ENCODE results near the gene EPM2A. TPM values are rescaled to one million over a fixed set of nuclear protein-coding genes. Genes with fewer than 3 reads are reported as not detected.

EPM2A gene
- total and polyA plus RNA-seq, 10 of the 15 experiments (the other 5 are each of a cell fraction or from before 2014, with no cell fraction given): 3.4 to 13.0 (median 7.9) TPM

- Histone ChIP-seq H3K4me2 (ENCODE audit: control insufficient read depth, insufficient read depth) (no peak overlapping the region), H3K9ac (ENCODE audit: control insufficient read depth, insufficient read depth, low read length) (no peak overlapping the region), H3K36me3 (ENCODE audit: control insufficient read depth in 2 of 2, insufficient read depth in 2 of 2, low read length in 1 of 2) (no peaks in the 10 kb centered on the region), H3K27ac (ENCODE audit: control insufficient read depth, insufficient read depth) (no peak overlapping the region), H3K79me2 (ENCODE audit: control insufficient read depth, insufficient read depth, low read length) (no peaks in the 10 kb centered on the region), H2AFZ (ENCODE audit: control insufficient read depth, low read depth, low read length) (no peak overlapping the region), H4K20me1 (ENCODE audit: control insufficient read depth, insufficient read depth) (no peaks in the 10 kb centered on the region), H3K4me3 (no peak overlapping the region), H3K9me3 (replicated peaks; ENCODE audit: control insufficient read depth, insufficient read depth, low read length) (no peaks in the 10 kb centered on the region), H3K4me1 (ENCODE audit: control insufficient read depth, insufficient read depth, low read length) (no peaks in the 10 kb centered on the region), H3K27me3 (replicated peaks in 1 of 2; ENCODE audit: control insufficient read depth in 2 of 2, insufficient read depth in 2 of 2, low read length in 1 of 2) (no peaks in the 10 kb centered on the region)
- TF ChIP-seq E2F4 (IDR thresholded peaks at IDR 0.05; ENCODE audit: low read depth, low read length): no peak
- no peak for TF ChIP-seq FOXK2 (IDR thresholded peaks at IDR 0.05)
- TF ChIP-seq PML (IDR thresholded peaks at IDR 0.05; ENCODE audit: low read length): no peak
- no peak for TF ChIP-seq CBX5 (IDR thresholded peaks at IDR 0.05; ENCODE audit: low read depth)
- no peak for TF ChIP-seq RB1 (IDR thresholded peaks at IDR 0.05; ENCODE audit: borderline replicate concordance)
- ChIA-PET RAD21 (ENCODE audit: unreplicated experiment) (no interaction called here), POLR2A (no interaction called here), SMC1A (ENCODE audit: uncharacterized antibody, unreplicated experiment) (interaction anchor here (1.2 kb wide), 1 partner anchor 27 kb away, joined by 4 read pairs; no protein-coding TSS in a partner anchor), CTCF (interaction anchor here (1.6 kb wide), 1 partner anchor 25 kb away, joined by 5 read pairs; no protein-coding TSS in a partner anchor)
- ATAC-seq (no peak), DNase-seq (ENCODE audit: low read depth, low spot score) (no peak), FAIRE-seq (no peak)
- intact Hi-C loops (cut with micrococcal nuclease; ENCODE audit: unreplicated experiment) (no loop called here), in situ Hi-C loops (cut with MboI) (no loop called here)
- 91% methylated on average over 6 of the region's 6 CpGs for WGBS (ENCODE audit: insufficient coverage, insufficient replicate concordance, low lambda C conversion rate, missing lambda C conversion rate)
- no TSS peak for BruUV-seq (replicated peaks)
Measured at GRCh38 chr6:145660676-145661075, 74.6 kb downstream of the EPM2A start.

- RAD21 ChIA-PET (ENCODE audit: unreplicated experiment): interaction anchor here (1.3 kb wide), 1 partner anchor 232 kb away, joined by 5 read pairs; no protein-coding TSS in a partner anchor
- no peak overlapping the region for H3K9ac ChIP-seq (ENCODE audit: control insufficient read depth, insufficient read depth, low read length)
- H2AFZ ChIP-seq (ENCODE audit: control insufficient read depth, low read depth, low read length): no peak overlapping the region
- H3K79me2 ChIP-seq (ENCODE audit: control insufficient read depth, insufficient read depth, low read length): no peaks in the 10 kb centered on the region
- H3K27ac ChIP-seq (ENCODE audit: control insufficient read depth, insufficient read depth): no peak overlapping the region
- SMC1A ChIA-PET (ENCODE audit: uncharacterized antibody, unreplicated experiment): no interaction called here
- H3K27me3 ChIP-seq (replicated peaks in 1 of 2; ENCODE audit: control insufficient read depth in 2 of 2, insufficient read depth in 2 of 2, low read length in 1 of 2): no peaks in the 10 kb centered on the region
- in situ Hi-C loops (cut with MboI) (no loop called here), intact Hi-C loops (cut with micrococcal nuclease; ENCODE audit: unreplicated experiment) (no loop called here)
- no peaks in the 10 kb centered on the region for H3K4me1 ChIP-seq (ENCODE audit: control insufficient read depth, insufficient read depth, low read length)
- POLR2A ChIA-PET: no interaction called here
- H4K20me1 ChIP-seq (ENCODE audit: control insufficient read depth, insufficient read depth): no peaks in the 10 kb centered on the region
- DNase-seq (ENCODE audit: low read depth, low spot score) (no peak), FAIRE-seq (no peak), ATAC-seq (no peak; the same call in 2 of the 3 replicates)
- no peaks in the 10 kb centered on the region for H3K9me3 ChIP-seq (replicated peaks; ENCODE audit: control insufficient read depth, insufficient read depth, low read length)
- CTCF ChIA-PET: interaction anchor here (0.7 kb wide), 1 partner anchor 23 kb away, joined by 3 read pairs; no protein-coding TSS in a partner anchor
- BruUV-seq (replicated peaks): no TSS peak
- 100% methylated on average over 1 of the region's 1 CpG for WGBS (ENCODE audit: insufficient coverage, insufficient replicate concordance, low lambda C conversion rate, missing lambda C conversion rate)
- H3K4me3 ChIP-seq: no peak overlapping the region
- no peak overlapping the region for H3K4me2 ChIP-seq (ENCODE audit: control insufficient read depth, insufficient read depth)
- no peaks in the 10 kb centered on the region for H3K36me3 ChIP-seq (ENCODE audit: control insufficient read depth in 2 of 2, insufficient read depth in 2 of 2, low read length in 1 of 2)
- TF ChIP-seq ZNF687 (IDR thresholded peaks at IDR 0.05) (no peak), POU2F2 (IDR thresholded peaks at IDR 0.05; ENCODE audit: borderline replicate concordance, low read depth, low read length) (no peak), WRNIP1 (IDR thresholded peaks at IDR 0.05; ENCODE audit: borderline replicate concordance, low read depth, low read length) (no peak), BRCA1 (IDR thresholded peaks at IDR 0.05; ENCODE audit: low read depth, low read length) (no peak), SUPT20H (IDR thresholded peaks at IDR 0.05; ENCODE audit: borderline replicate concordance, control insufficient read depth, low read depth, low read length) (no peak), SUZ12 (IDR thresholded peaks at IDR 0.05; ENCODE audit: unreplicated experiment) (no peak), NFIC (IDR thresholded peaks at IDR 0.05; ENCODE audit: low read depth, low read length) (no peak), SIN3A (IDR thresholded peaks at IDR 0.05; ENCODE audit: low read depth, low read length) (no peak), BHLHE40 (IDR thresholded peaks at IDR 0.05; ENCODE audit: borderline replicate concordance in 1 of 2, low read depth in 2 of 2, low read length in 1 of 2) (no peak)
Measured at GRCh38 chr6:145656128-145656527, 79.2 kb downstream of the EPM2A start.
